Stimulated activated CD4-positive, alpha-beta T cell treated with anti-CD3 and anti-CD28 coated beads, Interleukin-2, amount 100 ng/mL, for 24 hours (primary cell): Measurements from ENCODE around the gene KNSTRN.

Experiments used
- DNase-seq, 2 donors: peaks; one replicate each; pipeline ENCODE4 v3.0.0-alpha.2; 2020

KNSTRN gene

GRCh38 chr15:40382580-40383456 is at the start of gene KNSTRN:
Gene KNSTRN (plus strand): TSS chr15:40382721. CDS start chr15:40382836, 115 bp downstream.
- peak; percentile 95 for DNase-seq

- DNase-seq, result peak in 1 of 2 donors; percentile 39
Observed at GRCh38 chr15:40333922-40334492, 48.5 kb upstream of the KNSTRN start.

GRCh38 chr15:40334541-40334940 is 48.0 kb upstream of the KNSTRN start:
- DNase-seq, result no peak

GRCh38 chr15:40334941-40335795 is 47.4 kb upstream of the KNSTRN start:
- DNase-seq, result no peak

GRCh38 chr15:40335938-40336743 is 46.4 kb upstream of the KNSTRN start:
- DNase-seq, result no peak

GRCh38 chr15:40336744-40337122 is 45.8 kb upstream of the KNSTRN start:
- DNase-seq, result no peak

- DNase-seq, result no peak
Observed at GRCh38 chr15:40337597-40337996, 44.9 kb upstream of the KNSTRN start.

- DNase-seq, result peak; percentile 85
Observed at GRCh38 chr15:40338041-40338657, 44.4 kb upstream of the KNSTRN start.

GRCh38 chr15:40338921-40339620 is 43.5 kb upstream of the KNSTRN start:
- DNase-seq, result no peak

- no peak for DNase-seq
Observed at GRCh38 chr15:40339621-40339945, 42.9 kb upstream of the KNSTRN start.

GRCh38 chr15:40340038-40340739 is 42.3 kb upstream of the KNSTRN start:
- DNase-seq, result no peak

GRCh38 chr15:40340740-40341400 is 41.7 kb upstream of the KNSTRN start, which contains the start of gene CCDC9B:
Gene CCDC9B (minus strand): TSS chr15:40340939. CDS start chr15:40340819, 120 bp downstream.
- DNase-seq, result no peak

- DNase-seq, result no peak
Observed at GRCh38 chr15:40342416-40343320, 39.9 kb upstream of the KNSTRN start.

- DNase-seq, result no peak
Observed at GRCh38 chr15:40343512-40343911, 39.0 kb upstream of the KNSTRN start.

GRCh38 chr15:40344217-40344616 is 38.3 kb upstream of the KNSTRN start:
- DNase-seq, result no peak

GRCh38 chr15:40344631-40345120 is 37.8 kb upstream of the KNSTRN start:
- DNase-seq, result peak; percentile 75 to 77

GRCh38 chr15:40345225-40345866 is 37.2 kb upstream of the KNSTRN start:
- no peak for DNase-seq

GRCh38 chr15:40345867-40346578 is 36.5 kb upstream of the KNSTRN start:
- no peak for DNase-seq
